ENCODE data around the gene PLCH1. TPM values are rescaled to one million over a fixed set of nuclear protein-coding genes. Genes with fewer than 3 reads are reported as not detected.

PLCH1 gene
- total and polyA plus RNA-seq, 10 of the 15 experiments (the other 5 are each of a cell fraction or from before 2014, with no cell fraction given): 0.03 to 0.22 (median 0.04) TPM; not detected in 5

DNA sequence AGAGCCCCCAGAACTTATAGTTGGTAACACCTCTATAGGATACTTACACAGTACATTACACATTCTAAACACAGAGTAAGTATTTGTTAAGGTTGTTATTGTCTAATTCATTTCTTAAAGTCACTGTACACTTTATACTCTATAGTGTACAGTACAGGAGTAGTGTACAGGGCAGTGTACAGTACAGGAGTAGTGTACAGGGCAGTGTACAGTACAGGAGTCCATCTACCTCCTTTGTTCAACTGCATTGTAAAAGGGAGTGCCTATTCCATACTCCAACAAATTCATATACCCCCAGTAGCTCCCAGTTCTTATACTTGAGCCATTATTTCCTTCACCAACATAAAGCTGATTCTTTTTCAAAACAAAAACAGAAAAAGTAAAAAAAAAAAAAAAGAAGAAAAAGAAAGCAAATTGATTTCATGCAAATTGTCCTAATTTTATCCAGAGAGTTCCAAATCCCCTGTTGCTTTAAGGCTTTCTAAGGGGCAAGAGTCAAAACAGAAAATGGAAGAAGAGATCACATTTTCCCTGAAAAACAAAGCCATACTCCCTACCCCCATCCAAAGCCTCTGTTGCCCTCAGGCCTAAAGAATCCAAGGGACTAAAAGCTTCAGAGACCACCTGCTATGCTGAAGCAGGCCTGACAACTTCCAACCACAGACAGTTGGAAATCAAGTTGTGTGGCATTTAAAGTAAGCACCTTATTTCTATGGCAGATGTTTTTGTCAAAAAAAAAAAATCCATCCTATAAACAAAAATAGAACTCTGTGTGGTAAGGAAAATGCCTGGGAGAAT lies 125.6 kb downstream of the PLCH1 start:
- in situ Hi-C loops (cut with MboI) (no loop called here), intact Hi-C loops (cut with micrococcal nuclease; ENCODE audit: unreplicated experiment) (no loop called here)
- Histone ChIP-seq H4K20me1 (ENCODE audit: control insufficient read depth, insufficient read depth) (no peaks in the 10 kb centered on the region), H3K27ac (ENCODE audit: control insufficient read depth, insufficient read depth) (no peak overlapping the region), H3K4me3 (no peak overlapping the region), H3K36me3 (ENCODE audit: control insufficient read depth in 2 of 2, insufficient read depth in 2 of 2, low read length in 1 of 2) (no peaks in the 10 kb centered on the region), H3K4me2 (ENCODE audit: control insufficient read depth, insufficient read depth) (no peak overlapping the region), H3K4me1 (ENCODE audit: control insufficient read depth, insufficient read depth, low read length) (no peaks in the 10 kb centered on the region), H2AFZ (ENCODE audit: control insufficient read depth, low read depth, low read length) (no peak overlapping the region), H3K9ac (ENCODE audit: control insufficient read depth, insufficient read depth, low read length) (no peak overlapping the region), H3K9me3 (replicated peaks; ENCODE audit: control insufficient read depth, insufficient read depth, low read length) (no peaks in the 10 kb centered on the region), H3K79me2 (ENCODE audit: control insufficient read depth, insufficient read depth, low read length) (no peaks in the 10 kb centered on the region), H3K27me3 (replicated peaks in 1 of 2; ENCODE audit: control insufficient read depth in 2 of 2, insufficient read depth in 2 of 2, low read length in 1 of 2) (no peaks in the 10 kb centered on the region)
- ChIA-PET CTCF (no interaction called here), RAD21 (ENCODE audit: unreplicated experiment) (no interaction called here), POLR2A (no interaction called here), SMC1A (ENCODE audit: uncharacterized antibody, unreplicated experiment) (interaction anchor here (0.7 to 1.1 kb wide), 2 partner anchors 9 to 13 kb away, joined by 3 read pairs; no protein-coding TSS in a partner anchor)
- no peak for ATAC-seq
- no peak for FAIRE-seq
- no peak for DNase-seq (ENCODE audit: low read depth, low spot score)
- no TSS peak for BruUV-seq (replicated peaks)
- TF ChIP-seq ESRRA (IDR thresholded peaks at IDR 0.05; ENCODE audit: low read length): no peak
- no peak for TF ChIP-seq SUZ12 (IDR thresholded peaks at IDR 0.05; ENCODE audit: unreplicated experiment)
- TF ChIP-seq EED (IDR thresholded peaks at IDR 0.05; ENCODE audit: low read depth): no peak
- no peak for TF ChIP-seq MTA3 (IDR thresholded peaks at IDR 0.05; ENCODE audit: borderline replicate concordance, low read length)
- TF ChIP-seq NFYB (IDR thresholded peaks at IDR 0.05; ENCODE audit: insufficient read depth, low read depth, low read length): no peak

DNA sequence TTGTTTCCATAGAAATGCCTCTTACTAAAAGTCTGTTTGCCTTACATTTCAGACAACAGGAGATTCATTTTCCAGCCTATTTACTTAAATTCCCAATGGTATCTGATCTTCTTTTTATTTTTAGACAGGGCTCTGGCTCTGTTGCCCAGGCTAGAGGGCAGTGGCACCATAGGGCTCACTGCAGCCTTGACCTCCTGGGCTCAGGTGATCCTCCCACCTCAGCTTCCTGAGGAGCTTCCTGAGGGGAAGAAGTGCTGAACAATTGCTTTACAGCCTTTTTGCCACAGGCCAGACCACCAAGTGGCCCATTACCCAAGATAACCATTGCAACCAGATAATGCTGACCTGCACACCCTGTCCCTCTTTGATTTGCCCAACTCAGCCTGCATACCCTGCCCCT lies 126.3 kb downstream of the PLCH1 start:
- no peak overlapping the region for H3K4me3 ChIP-seq
- RAD21 ChIA-PET (ENCODE audit: unreplicated experiment): no interaction called here
- intact Hi-C loops (cut with micrococcal nuclease; ENCODE audit: unreplicated experiment): no loop called here
- H3K4me1 ChIP-seq (ENCODE audit: control insufficient read depth, insufficient read depth, low read length): no peaks in the 10 kb centered on the region
- SMC1A ChIA-PET (ENCODE audit: uncharacterized antibody, unreplicated experiment): interaction anchor here (1.1 kb wide), 1 partner anchor 13 kb away, joined by 3 read pairs; no protein-coding TSS in a partner anchor
- H3K27ac ChIP-seq (ENCODE audit: control insufficient read depth, insufficient read depth): no peak overlapping the region
- DNase-seq (ENCODE audit: low read depth, low spot score): no peak
- H2AFZ ChIP-seq (ENCODE audit: control insufficient read depth, low read depth, low read length): no peak overlapping the region
- no TSS peak for BruUV-seq (replicated peaks)
- no peaks in the 10 kb centered on the region for H4K20me1 ChIP-seq (ENCODE audit: control insufficient read depth, insufficient read depth)
- H3K9ac ChIP-seq (ENCODE audit: control insufficient read depth, insufficient read depth, low read length): no peak overlapping the region
- ATAC-seq: no peak
- in situ Hi-C loops (cut with MboI): no loop called here
- no peaks in the 10 kb centered on the region for H3K36me3 ChIP-seq (ENCODE audit: control insufficient read depth in 2 of 2, insufficient read depth in 2 of 2, low read length in 1 of 2)
- no peak overlapping the region for H3K4me2 ChIP-seq (ENCODE audit: control insufficient read depth, insufficient read depth)
- H3K27me3 ChIP-seq (replicated peaks in 1 of 2; ENCODE audit: control insufficient read depth in 2 of 2, insufficient read depth in 2 of 2, low read length in 1 of 2): no peaks in the 10 kb centered on the region
- CTCF ChIA-PET: no interaction called here
- H3K79me2 ChIP-seq (ENCODE audit: control insufficient read depth, insufficient read depth, low read length): no peaks in the 10 kb centered on the region
- FAIRE-seq: no peak
- no peaks in the 10 kb centered on the region for H3K9me3 ChIP-seq (replicated peaks; ENCODE audit: control insufficient read depth, insufficient read depth, low read length)
- POLR2A ChIA-PET: no interaction called here
- no peak for TF ChIP-seq POU2F2 (IDR thresholded peaks at IDR 0.05; ENCODE audit: borderline replicate concordance, low read depth, low read length)
- no peak for TF ChIP-seq ASH2L (IDR thresholded peaks at IDR 0.05; ENCODE audit: borderline replicate concordance, low read depth)
- TF ChIP-seq CHD2 (IDR thresholded peaks at IDR 0.05; ENCODE audit: borderline replicate concordance, low read depth, low read length): no peak
- TF ChIP-seq E2F4 (IDR thresholded peaks at IDR 0.05; ENCODE audit: low read depth, low read length): no peak
- TF ChIP-seq NRF1 (conservative IDR thresholded peaks at IDR 0.05; ENCODE audit: low read depth, low read length): no peak
- TF ChIP-seq SREBF1 (IDR thresholded peaks at IDR 0.05; ENCODE audit: low read length): no peak
- no peak for TF ChIP-seq HSF1 (IDR thresholded peaks at IDR 0.05; ENCODE audit: low read depth, low read length)
- no peak for TF ChIP-seq MEF2B (IDR thresholded peaks at IDR 0.05; ENCODE audit: partially characterized antibody, poor library complexity, severe bottlenecking)
- TF ChIP-seq GATAD2B (conservative IDR thresholded peaks at IDR 0.05; ENCODE audit: low read depth): no peak
- no peak for TF ChIP-seq DPF2 (IDR thresholded peaks at IDR 0.05)
